C4-2B (cell line): Measurements from ENCODE around the gene SH3BGRL3.

Experiments
- ZFX ChIP-seq: fragments of 450-650 bp; IDR thresholded peaks from 2 replicates; pipeline ENCODE4 v1.6.1; 2017
- TF ChIP-seq, protein P1 (sequence below): fragments of 450-650 bp; conservative IDR thresholded peaks from 2 replicates; pipeline ENCODE4 v1.5.1; 2017; ENCODE audit warnings: mild to moderate bottlenecking

DNA sequence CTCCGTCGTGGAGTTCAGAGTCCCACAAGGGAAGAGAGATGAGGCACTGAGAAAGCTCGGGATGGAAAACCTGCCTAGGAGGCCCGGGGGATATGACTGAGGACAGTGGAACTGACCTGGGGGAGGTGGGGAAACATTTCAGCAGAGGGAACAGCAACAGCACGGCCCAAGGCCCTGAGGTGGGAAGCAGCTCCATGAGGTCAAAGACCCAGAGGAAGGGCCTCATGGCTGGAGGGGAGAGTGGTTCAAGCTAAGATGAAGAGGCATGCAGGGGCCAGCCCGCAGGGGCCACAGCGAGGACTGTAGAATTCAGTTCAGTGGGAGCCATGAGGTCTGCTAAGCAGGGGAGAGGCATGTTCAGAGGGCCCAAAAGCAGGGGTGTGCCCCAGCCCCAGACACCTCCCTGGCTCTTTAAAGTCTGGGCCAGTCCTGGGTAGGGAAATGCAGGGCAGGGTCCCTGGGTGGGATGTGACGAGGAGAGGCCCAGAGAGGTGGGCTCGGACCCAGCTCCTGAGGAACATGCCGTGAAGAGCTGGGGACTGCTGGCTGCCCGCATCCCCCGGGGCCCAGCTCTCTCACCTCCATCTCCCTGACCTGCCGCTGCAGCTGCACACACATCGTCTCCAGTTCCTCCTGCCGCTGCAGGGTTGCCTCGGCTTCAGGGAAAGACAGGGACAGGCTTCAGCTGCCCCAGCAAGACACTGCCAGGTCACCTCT, 16.6 kb downstream of the SH3BGRL3 start:
- TF ChIP-seq, protein P1, sequence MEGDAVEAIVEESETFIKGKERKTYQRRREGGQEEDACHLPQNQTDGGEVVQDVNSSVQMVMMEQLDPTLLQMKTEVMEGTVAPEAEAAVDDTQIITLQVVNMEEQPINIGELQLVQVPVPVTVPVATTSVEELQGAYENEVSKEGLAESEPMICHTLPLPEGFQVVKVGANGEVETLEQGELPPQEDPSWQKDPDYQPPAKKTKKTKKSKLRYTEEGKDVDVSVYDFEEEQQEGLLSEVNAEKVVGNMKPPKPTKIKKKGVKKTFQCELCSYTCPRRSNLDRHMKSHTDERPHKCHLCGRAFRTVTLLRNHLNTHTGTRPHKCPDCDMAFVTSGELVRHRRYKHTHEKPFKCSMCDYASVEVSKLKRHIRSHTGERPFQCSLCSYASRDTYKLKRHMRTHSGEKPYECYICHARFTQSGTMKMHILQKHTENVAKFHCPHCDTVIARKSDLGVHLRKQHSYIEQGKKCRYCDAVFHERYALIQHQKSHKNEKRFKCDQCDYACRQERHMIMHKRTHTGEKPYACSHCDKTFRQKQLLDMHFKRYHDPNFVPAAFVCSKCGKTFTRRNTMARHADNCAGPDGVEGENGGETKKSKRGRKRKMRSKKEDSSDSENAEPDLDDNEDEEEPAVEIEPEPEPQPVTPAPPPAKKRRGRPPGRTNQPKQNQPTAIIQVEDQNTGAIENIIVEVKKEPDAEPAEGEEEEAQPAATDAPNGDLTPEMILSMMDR, result no peak
- TF ChIP-seq ZFX, result no peak
